HEK293T (cell line): ENCODE data around the gene FAM229B.
"Not testable (repeated sequence)": the region's sequence is repeated elsewhere in the genome, so short reads cannot be mapped to it uniquely, and the experiment has no call there.

Experiments used
- CTCF ChIA-PET: fragments of 350-600 bp; formaldehyde crosslinking; extraction: SDS; loops from one replicate; lab custom pipeline; 2021; ENCODE audit warnings: antibody characterized with exemption, inconsistent platforms; lab: Yijun Ruan, JAX
- POLR2A ChIA-PET: fragments of 350-600 bp; formaldehyde crosslinking; extraction: SDS; loops from one replicate; lab custom pipeline; 2020; ENCODE audit warnings: antibody characterized with exemption, inconsistent platforms; lab: Yijun Ruan, JAX
- DNase-seq: peaks from one replicate; pipeline ENCODE4 v3.0.0; 2012; ENCODE audit warnings: mixed read lengths; ENCODE audit errors: extremely low spot score
- ARNT ChIP-seq: fragments of 450-650 bp; IDR thresholded peaks from 2 replicates; pipeline ENCODE4 v1.6.1; 2017; ENCODE audit warnings: mild to moderate bottlenecking
- BHLHE40 ChIP-seq: fragments of 450-650 bp; IDR thresholded peaks from 2 replicates; pipeline ENCODE4 v1.6.1; 2016; ENCODE audit warnings: mild to moderate bottlenecking, moderate library complexity, borderline replicate concordance
- CTBP1 ChIP-seq: fragments of 450-650 bp; IDR thresholded peaks from 2 replicates; pipeline ENCODE4 v1.6.1; 2016; ENCODE audit warnings: borderline replicate concordance
- ELF4 ChIP-seq: fragments of 450-650 bp; IDR thresholded peaks from 2 replicates; pipeline ENCODE4 v1.6.1; 2017; ENCODE audit warnings: antibody characterized with exemption
- FOXA1 ChIP-seq: fragments of 450-650 bp; IDR thresholded peaks from 2 replicates; pipeline ENCODE4 v1.6.1; 2016; ENCODE audit warnings: mild to moderate bottlenecking
- FOXK2 ChIP-seq: fragments of 450-650 bp; IDR thresholded peaks from 2 replicates; pipeline ENCODE4 v1.6.1; 2016; ENCODE audit warnings: mild to moderate bottlenecking
- FOXM1 ChIP-seq: fragments of 450-650 bp; IDR thresholded peaks from 2 replicates; pipeline ENCODE4 v1.6.1; 2017; ENCODE audit warnings: mild to moderate bottlenecking, borderline replicate concordance
- HDGF ChIP-seq: fragments of 450-650 bp; IDR thresholded peaks from 2 replicates; pipeline ENCODE4 v1.6.1; 2017; ENCODE audit warnings: antibody characterized with exemption, borderline replicate concordance
- L3MBTL2 ChIP-seq: fragments of 450-650 bp; conservative IDR thresholded peaks from 2 replicates; pipeline ENCODE4 v1.6.1; 2016; ENCODE audit warnings: mild to moderate bottlenecking
- LEF1 ChIP-seq: fragments of 450-650 bp; IDR thresholded peaks from 2 replicates; pipeline ENCODE4 v1.6.1; 2017; ENCODE audit warnings: mild to moderate bottlenecking, borderline replicate concordance
- NFRKB ChIP-seq: fragments of 450-650 bp; IDR thresholded peaks from 2 replicates; pipeline ENCODE4 v1.6.1; 2016; ENCODE audit warnings: mild to moderate bottlenecking, moderate library complexity
- SP1 ChIP-seq: fragments of 450-650 bp; IDR thresholded peaks from 2 replicates; pipeline ENCODE4 v1.6.1; 2017
- SUZ12 ChIP-seq: fragments of 450-650 bp; IDR thresholded peaks from 2 replicates; pipeline ENCODE4 v1.6.1; 2016; ENCODE audit warnings: mild to moderate bottlenecking
- TARDBP ChIP-seq: fragments of 450-650 bp; IDR thresholded peaks from 2 replicates; pipeline ENCODE4 v1.6.1; 2016
- ZNF384 ChIP-seq: fragments of 450-650 bp; IDR thresholded peaks from 2 replicates; pipeline ENCODE4 v1.6.1; 2016
- TF ChIP-seq, protein P1 (sequence below): fragments of 450-650 bp; IDR thresholded peaks from 2 replicates; pipeline ENCODE4 v1.6.1; 2016

The FAM229B gene

DNA sequence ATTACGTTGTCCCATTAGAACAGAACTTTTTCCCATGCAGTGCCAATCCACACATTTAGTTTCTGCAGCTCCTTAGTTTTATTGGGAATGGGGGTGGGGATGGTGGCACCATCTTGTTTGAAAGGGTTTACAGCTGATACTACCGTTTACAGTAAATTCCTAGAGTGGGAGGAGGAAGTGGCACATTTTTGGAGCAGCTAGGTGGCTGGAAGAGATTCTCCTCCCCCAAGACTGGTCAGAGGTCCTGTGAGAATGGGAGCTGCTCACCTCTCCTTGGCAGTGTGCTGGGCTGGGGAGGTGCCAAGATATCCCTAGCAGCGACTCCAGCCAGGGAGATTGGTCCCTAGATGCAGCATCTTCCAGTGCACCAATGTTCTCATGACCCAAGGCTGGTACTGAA lies 45.9 kb upstream of the FAM229B start:
- no peak for DNase-seq
- ChIA-PET POLR2A (no interaction called here), CTCF (interaction anchor here (0.6 to 1.3 kb wide), 8 partner anchors 13 to 331 kb away, joined by 3 to 7 read pairs (median 3); no protein-coding TSS in a partner anchor)
- TF ChIP-seq FOXA1 (no peak), SP1 (no peak), ZNF384 (no peak), BHLHE40 (no peak), TARDBP (no peak), LEF1 (no peak), ELF4 (no peak), FOXK2 (no peak), ARNT (no peak), HDGF (no peak), NFRKB (no peak), CTBP1 (no peak), L3MBTL2 (no peak)

DNA sequence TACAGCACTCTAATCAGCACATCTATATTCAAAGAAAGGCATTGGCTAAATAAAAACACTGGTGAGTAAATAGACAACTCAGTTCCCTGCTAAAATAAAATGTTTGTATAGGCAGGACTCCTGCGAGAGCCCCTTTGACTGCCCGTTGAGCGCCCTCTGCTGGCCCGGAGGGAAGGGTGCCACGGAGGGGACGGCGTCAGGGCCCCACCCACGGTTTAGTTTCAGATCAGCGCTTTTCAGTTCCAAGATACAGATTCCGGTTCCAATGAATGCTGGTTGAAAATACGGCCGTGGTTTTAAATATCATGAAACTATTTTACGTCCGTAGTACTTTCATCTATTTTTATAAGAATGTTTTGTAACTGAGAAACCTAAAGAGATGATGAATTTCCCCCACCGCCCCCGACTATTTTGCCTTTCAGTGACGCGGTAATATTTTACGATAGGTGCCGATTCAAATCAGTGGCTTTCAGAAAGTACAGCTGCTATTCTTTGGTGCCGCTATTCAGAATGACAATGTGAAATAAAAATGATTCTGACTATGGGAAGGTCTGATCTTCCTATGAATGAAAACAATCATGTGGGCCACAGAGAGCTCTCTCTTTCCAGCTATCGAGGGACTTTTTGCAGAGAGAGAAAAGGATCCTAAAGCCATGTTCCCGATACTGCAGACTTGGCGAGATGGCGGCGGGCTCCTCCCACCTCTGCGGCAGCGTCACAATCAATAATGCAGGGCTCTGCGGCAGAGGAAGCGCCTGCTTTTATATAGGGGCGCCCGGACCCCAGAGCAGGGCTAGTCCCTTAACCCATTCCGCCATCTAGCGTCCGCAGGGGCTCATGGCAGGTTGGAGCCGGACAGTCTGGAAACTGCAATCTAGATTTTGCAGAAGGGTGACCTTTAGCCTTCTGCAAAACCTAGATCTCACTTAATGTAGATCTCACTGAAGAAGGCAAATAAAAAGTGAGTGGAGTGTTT lies 44.1 kb upstream of the FAM229B start:
- DNase-seq: peak; percentile 96
- CTCF ChIA-PET: interaction anchor here (0.6 to 1.7 kb wide), 23 partner anchors 11 to 795 kb away, joined by 3 to 12 read pairs (median 3); partner anchors contain the start of genes CCN6 and FYN
- POLR2A ChIA-PET: interaction anchor here (0.7 to 1.1 kb wide), 3 partner anchors 36 to 505 kb away, joined by 3 read pairs; no protein-coding TSS in a partner anchor
- no peak for TF ChIP-seq ARNT
- no peak for TF ChIP-seq BHLHE40
- no peak for TF ChIP-seq NFRKB
- no peak for TF ChIP-seq HDGF
- TF ChIP-seq FOXK2: no peak
- 0 out of 2 replicates have a peak, but pooled peaks have one; percentile 44 for TF ChIP-seq FOXM1
- no peak for TF ChIP-seq ZNF384

DNA sequence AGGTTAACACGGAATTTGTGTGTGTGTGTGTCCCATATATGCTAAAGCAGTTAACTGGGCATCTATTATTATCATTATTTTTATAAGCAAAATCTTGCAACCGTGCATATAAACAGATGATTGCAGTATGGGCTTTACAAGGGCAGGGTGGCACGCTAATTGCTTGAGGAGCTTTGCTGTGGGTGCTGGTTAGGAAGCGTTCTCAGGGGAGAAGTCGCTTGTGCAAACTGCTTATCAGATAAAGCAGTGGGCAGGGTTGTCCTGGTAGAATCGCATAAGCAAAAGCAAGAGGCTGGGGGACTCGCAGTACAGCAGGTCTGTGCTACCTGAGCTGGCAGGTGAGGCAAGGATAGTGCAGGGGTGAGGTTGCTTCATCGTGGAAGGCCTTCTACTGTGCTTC lies 43.2 kb upstream of the FAM229B start:
- no peak for DNase-seq
- POLR2A ChIA-PET: interaction anchor here (1.1 kb wide), 1 partner anchor 44 kb away, joined by 4 read pairs; the partner anchor contains the start of genes FAM229B and TUBE1
- CTCF ChIA-PET: interaction anchor here (1.6 kb wide), 1 partner anchor 340 kb away, joined by 3 read pairs; no protein-coding TSS in a partner anchor
- TF ChIP-seq FOXK2 (no peak), L3MBTL2 (no peak)

DNA sequence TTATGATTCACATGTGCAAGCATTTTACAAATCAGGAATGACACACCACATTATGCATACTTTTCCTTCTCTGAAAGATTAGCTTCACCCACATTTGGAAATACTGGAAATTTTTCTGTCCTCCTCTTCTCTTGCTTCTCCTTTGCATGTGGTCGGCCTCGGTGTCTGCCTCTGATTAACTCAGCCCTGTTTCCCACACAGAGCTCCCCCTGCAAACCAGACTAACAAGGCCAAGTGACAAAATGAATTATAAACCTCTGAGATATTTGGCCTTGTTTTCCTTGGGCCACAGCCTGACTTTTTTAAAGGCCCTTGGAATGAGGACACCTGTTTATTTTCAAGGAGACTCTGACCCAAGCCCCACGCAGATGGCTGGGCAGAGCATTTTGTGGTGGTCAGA lies 42.5 kb upstream of the FAM229B start:
- ChIA-PET CTCF (no interaction called here), POLR2A (interaction anchor here (1.1 kb wide), 1 partner anchor 43 kb away, joined by 4 read pairs; the partner anchor contains the start of genes FAM229B and TUBE1)
- DNase-seq: no peak
- no peak for TF ChIP-seq ELF4
- no peak for TF ChIP-seq SP1
- TF ChIP-seq L3MBTL2: no peak
- TF ChIP-seq CTBP1: no peak
- no peak for TF ChIP-seq SUZ12
- no peak for TF ChIP-seq FOXA1
- no peak for TF ChIP-seq BHLHE40
- no peak for TF ChIP-seq FOXM1
- TF ChIP-seq NFRKB: no peak
- no peak for TF ChIP-seq ARNT
- no peak for TF ChIP-seq TARDBP
- no peak for TF ChIP-seq ZNF384
- TF ChIP-seq HDGF: no peak
- TF ChIP-seq, protein P1, sequence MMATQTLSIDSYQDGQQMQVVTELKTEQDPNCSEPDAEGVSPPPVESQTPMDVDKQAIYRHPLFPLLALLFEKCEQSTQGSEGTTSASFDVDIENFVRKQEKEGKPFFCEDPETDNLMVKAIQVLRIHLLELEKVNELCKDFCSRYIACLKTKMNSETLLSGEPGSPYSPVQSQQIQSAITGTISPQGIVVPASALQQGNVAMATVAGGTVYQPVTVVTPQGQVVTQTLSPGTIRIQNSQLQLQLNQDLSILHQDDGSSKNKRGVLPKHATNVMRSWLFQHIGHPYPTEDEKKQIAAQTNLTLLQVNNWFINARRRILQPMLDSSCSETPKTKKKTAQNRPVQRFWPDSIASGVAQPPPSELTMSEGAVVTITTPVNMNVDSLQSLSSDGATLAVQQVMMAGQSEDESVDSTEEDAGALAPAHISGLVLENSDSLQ: no peak
- TF ChIP-seq FOXK2: no peak
- no peak for TF ChIP-seq LEF1

DNA sequence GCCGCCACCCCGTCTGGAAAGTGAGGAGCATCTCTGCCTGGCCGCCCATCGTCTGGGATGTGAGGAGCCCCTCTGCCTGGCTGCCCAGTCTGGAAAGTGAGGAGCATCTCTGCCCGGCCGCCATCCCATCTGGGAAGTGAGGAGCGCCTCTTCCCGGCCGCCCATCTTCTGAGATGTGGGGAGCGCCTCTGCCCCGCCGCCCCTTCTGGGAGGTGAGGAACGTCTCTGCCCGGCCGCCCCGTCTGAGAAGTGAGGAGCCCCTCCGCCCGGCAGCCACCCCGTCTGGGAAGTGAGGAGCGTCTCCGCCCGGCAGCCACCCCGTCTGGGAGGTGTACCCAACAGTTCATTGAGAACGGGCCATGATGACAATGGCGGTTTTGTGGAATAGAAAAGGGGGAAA lies 39.9 kb upstream of the FAM229B start:
- POLR2A ChIA-PET, CTCF ChIA-PET, DNase-seq: not testable (repeated sequence)

DNA sequence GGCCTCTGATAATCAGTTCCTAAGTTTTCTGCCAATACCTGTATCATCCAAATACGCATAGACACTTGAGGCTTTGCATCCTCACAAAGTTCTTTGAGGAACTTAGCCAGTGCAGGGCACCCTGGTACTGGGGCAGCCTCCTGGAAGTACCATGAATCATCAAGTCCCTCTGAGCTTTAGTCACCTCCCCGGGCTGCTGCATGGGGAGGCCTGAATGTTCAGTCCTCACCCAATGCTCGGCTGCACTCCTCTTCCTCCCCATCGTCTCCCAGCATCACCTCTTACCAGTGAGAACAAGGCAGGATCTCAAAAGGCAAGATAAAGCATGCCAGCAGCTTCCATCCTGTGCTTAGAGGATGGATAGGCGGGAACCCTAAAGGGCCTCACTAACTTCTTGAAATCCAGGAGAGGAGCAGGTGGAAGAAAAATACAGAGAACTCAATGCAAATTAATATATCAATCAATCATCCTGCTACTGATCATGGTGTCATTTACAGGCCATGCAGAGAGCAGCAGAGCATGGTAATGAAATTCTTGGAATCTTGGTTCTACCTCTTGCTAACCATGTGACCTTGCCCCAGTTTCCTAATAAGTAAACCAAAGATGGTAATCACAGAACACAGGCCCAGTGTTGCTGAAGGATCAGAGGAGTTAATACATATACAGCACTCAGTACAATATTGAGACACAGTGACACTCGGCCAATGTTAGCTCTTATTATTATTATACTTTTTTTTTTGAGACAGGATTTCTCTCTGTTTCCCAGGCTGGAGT lies 38.2 kb upstream of the FAM229B start:
- ChIA-PET POLR2A (no interaction called here), CTCF (interaction anchor here (0.6 kb wide), 2 partner anchors 396 to 691 kb away, joined by 3 read pairs; no protein-coding TSS in a partner anchor)
- no peak for DNase-seq
- TF ChIP-seq FOXM1 (no peak), HDGF (no peak), SUZ12 (no peak), FOXA1 (no peak), LEF1 (no peak)
- TF ChIP-seq, protein P1: 0 out of 2 replicates have a peak, but pooled peaks have one; percentile 15
